Activated naive CD8-positive, alpha-beta T cell (primary cell): Measurements from ENCODE around the gene BCL2L11.

Experiments used
- H3K27ac Mint-ChIP-seq: one replicate; pipeline ENCODE4 v1.8.0; 2021; ENCODE audit warnings: mixed read lengths
- H3K27me3 Mint-ChIP-seq: one replicate; pipeline ENCODE4 v1.8.0; 2021; ENCODE audit warnings: mixed read lengths
- H3K36me3 Mint-ChIP-seq: one replicate; pipeline ENCODE4 v1.8.0; 2021; ENCODE audit warnings: mixed read lengths
- H3K4me1 Mint-ChIP-seq: one replicate; pipeline ENCODE4 v1.8.0; 2021; ENCODE audit warnings: low read depth, mixed read lengths
- H3K4me3 Mint-ChIP-seq: one replicate; pipeline ENCODE4 v1.8.0; 2021; ENCODE audit warnings: mild to moderate bottlenecking, mixed read lengths
- H3K9me3 Mint-ChIP-seq: one replicate; pipeline ENCODE4 v1.8.0; 2021; ENCODE audit warnings: low read depth, mixed read lengths

The BCL2L11 gene

GRCh38 chr2:111108745-111109271 lies 11.9 kb upstream of the BCL2L11 start:
- Mint-ChIP-seq H3K9me3 (no peaks in the 10 kb centered on the region), H3K27ac (no peak overlapping the region), H3K36me3 (no peaks in the 10 kb centered on the region), H3K4me3 (no peak overlapping the region), H3K27me3 (peaks cover 12% of the 10 kb centered on the region), H3K4me1 (peaks cover 8% of the 10 kb centered on the region)

GRCh38 chr2:111111101-111111755 lies 9.5 kb upstream of the BCL2L11 start:
- Mint-ChIP-seq H3K4me1 (peaks cover 15% of the 10 kb centered on the region), H3K36me3 (no peaks in the 10 kb centered on the region), H3K4me3 (no peak overlapping the region), H3K27me3 (peaks cover 16% of the 10 kb centered on the region), H3K9me3 (no peaks in the 10 kb centered on the region), H3K27ac (no peak overlapping the region)

- Mint-ChIP-seq H3K27ac (no peak overlapping the region), H3K4me1 (peaks cover 38% of the 10 kb centered on the region), H3K27me3 (peaks cover 15% of the 10 kb centered on the region), H3K4me3 (no peak overlapping the region), H3K9me3 (no peaks in the 10 kb centered on the region), H3K36me3 (no peaks in the 10 kb centered on the region)
Measured at GRCh38 chr2:111113838-111114237, 6.9 kb upstream of the BCL2L11 start.

GRCh38 chr2:111116011-111116746 lies 4.5 kb upstream of the BCL2L11 start:
- Mint-ChIP-seq H3K4me1 (peaks cover 46% of the 10 kb centered on the region), H3K36me3 (no peaks in the 10 kb centered on the region), H3K27ac (peak overlapping the region; percentile 86), H3K27me3 (peaks cover 11% of the 10 kb centered on the region), H3K9me3 (no peaks in the 10 kb centered on the region), H3K4me3 (peak overlapping the region; percentile 67)

GRCh38 chr2:111116843-111117597 lies 3.7 kb upstream of the BCL2L11 start:
- peaks cover 11% of the 10 kb centered on the region for H3K27me3 Mint-ChIP-seq
- no peaks in the 10 kb centered on the region for H3K36me3 Mint-ChIP-seq

GRCh38 chr2:111117598-111118480 lies 2.9 kb upstream of the BCL2L11 start:
- peaks cover 42% of the 10 kb centered on the region for H3K4me1 Mint-ChIP-seq
- H3K4me3 Mint-ChIP-seq, result peak overlapping the region; percentile 91
- no peaks in the 10 kb centered on the region for H3K36me3 Mint-ChIP-seq
- peaks cover 9% of the 10 kb centered on the region for H3K27me3 Mint-ChIP-seq
- H3K27ac Mint-ChIP-seq, result peak overlapping the region; percentile 92
- no peaks in the 10 kb centered on the region for H3K9me3 Mint-ChIP-seq

More at GRCh38 chr2:111116843-111117597, 3.7 kb upstream of the BCL2L11 start:
- H3K27ac Mint-ChIP-seq, result peak overlapping the region; percentile 86
- no peaks in the 10 kb centered on the region for H3K9me3 Mint-ChIP-seq
- peaks cover 42% of the 10 kb centered on the region for H3K4me1 Mint-ChIP-seq
- H3K4me3 Mint-ChIP-seq, result peak overlapping the region; percentile 81

- Mint-ChIP-seq H3K36me3 (no peaks in the 10 kb centered on the region), H3K4me3 (peak overlapping the region; percentile 91), H3K27me3 (peaks cover 6% of the 10 kb centered on the region), H3K4me1 (peaks cover 45% of the 10 kb centered on the region), H3K9me3 (no peaks in the 10 kb centered on the region), H3K27ac (peak overlapping the region; percentile 92)
Measured at GRCh38 chr2:111118481-111118980, 2.2 kb upstream of the BCL2L11 start.

- Mint-ChIP-seq H3K36me3 (peaks cover 2% of the 10 kb centered on the region), H3K27ac (peak overlapping the region; percentile 92), H3K9me3 (no peaks in the 10 kb centered on the region), H3K27me3 (peaks cover 2% of the 10 kb centered on the region), H3K4me3 (peak overlapping the region; percentile 91), H3K4me1 (peaks cover 49% of the 10 kb centered on the region)
Measured at GRCh38 chr2:111118981-111119821, 1.5 kb upstream of the BCL2L11 start.

GRCh38 chr2:111119822-111120252 lies 877 bp upstream of the BCL2L11 start:
- peaks cover 55% of the 10 kb centered on the region for H3K4me1 Mint-ChIP-seq

GRCh38 chr2:111121028-111121827 lies 514 bp downstream of the BCL2L11 start:
- Mint-ChIP-seq H3K9me3 (no peaks in the 10 kb centered on the region), H3K4me1 (peaks cover 62% of the 10 kb centered on the region), H3K36me3 (peaks cover 16% of the 10 kb centered on the region), H3K27me3 (no peaks in the 10 kb centered on the region), H3K27ac (peak overlapping the region; percentile 92), H3K4me3 (peak overlapping the region; percentile 95)

More at GRCh38 chr2:111119822-111120252, 877 bp upstream of the BCL2L11 start:
- peak overlapping the region; percentile 91 for H3K4me3 Mint-ChIP-seq
- H3K36me3 Mint-ChIP-seq, result peaks cover 4% of the 10 kb centered on the region
- peak overlapping the region; percentile 92 for H3K27ac Mint-ChIP-seq
- no peaks in the 10 kb centered on the region for H3K27me3 Mint-ChIP-seq
- no peaks in the 10 kb centered on the region for H3K9me3 Mint-ChIP-seq

GRCh38 chr2:111121828-111122630 lies 1.3 kb downstream of the BCL2L11 start:
- peaks cover 62% of the 10 kb centered on the region for H3K4me1 Mint-ChIP-seq
- H3K4me3 Mint-ChIP-seq, result peak overlapping the region; percentile 95
- H3K27ac Mint-ChIP-seq, result peak overlapping the region; percentile 92
- H3K9me3 Mint-ChIP-seq, result no peaks in the 10 kb centered on the region
- H3K27me3 Mint-ChIP-seq, result no peaks in the 10 kb centered on the region
- peaks cover 22% of the 10 kb centered on the region for H3K36me3 Mint-ChIP-seq
